DOHH2 (cell line): ENCODE data around the gene LSP1.

Experiments
- H3F3A ChIP-seq: fragments of 200-600 bp; sonication (generic), shearing (Covaris generic); 2 replicates; pipeline ENCODE4 v1.6.0; 2016; ENCODE audit warnings: antibody characterized with exemption, mild to moderate bottlenecking; ENCODE audit not compliant: control insufficient read depth, insufficient read depth
- H3K27ac ChIP-seq: fragments of 200-600 bp; sonication (generic); 2 replicates; pipeline ENCODE4 v1.5.1; 2014; ENCODE audit warnings: low read depth, mild to moderate bottlenecking, low read length, moderate library complexity
- H3K27me3 ChIP-seq: fragments of 200-600 bp; sonication (generic); 2 replicates; pipeline ENCODE4 v1.6.1; 2014; ENCODE audit warnings: mild to moderate bottlenecking, low read length, mixed read lengths; ENCODE audit not compliant: control insufficient read depth
- H3K36me3 ChIP-seq: fragments of 200-600 bp; sonication (generic); 2 replicates; pipeline ENCODE4 v1.6.1; 2014; ENCODE audit warnings: mild to moderate bottlenecking, low read length, moderate library complexity, mixed read lengths; ENCODE audit not compliant: control insufficient read depth
- H3K4me1 ChIP-seq: fragments of 200-600 bp; sonication (generic); 2 replicates; pipeline ENCODE4 v1.6.1; 2014; ENCODE audit warnings: mild to moderate bottlenecking, low read length, mixed read lengths; ENCODE audit not compliant: control insufficient read depth
- H3K4me2 ChIP-seq: fragments of 200-600 bp; sonication (generic); 2 replicates; pipeline ENCODE4 v1.6.0; 2014; ENCODE audit warnings: mild to moderate bottlenecking, low read length, moderate library complexity
- H3K4me3 ChIP-seq: fragments of 200-600 bp; sonication (generic); 2 replicates; pipeline ENCODE4 v1.5.1; 2014; ENCODE audit warnings: mild to moderate bottlenecking, low read length, mixed read lengths
- H3K79me2 ChIP-seq: fragments of 200-600 bp; sonication (generic); 2 replicates; pipeline ENCODE4 v1.6.1; 2014; ENCODE audit warnings: mild to moderate bottlenecking, low read length, mixed read lengths; ENCODE audit not compliant: control insufficient read depth
- H3K9me2 ChIP-seq: fragments of 200-600 bp; sonication (generic); replicated peaks from 2 replicates; pipeline ENCODE4 v1.6.1; 2014; ENCODE audit warnings: mild to moderate bottlenecking, low read length, mixed read lengths; ENCODE audit not compliant: control insufficient read depth
- H3K9me3 ChIP-seq: fragments of 200-600 bp; sonication (generic); 2 replicates; pipeline ENCODE4 v1.6.1; 2014; ENCODE audit warnings: antibody characterized with exemption, low read length, mixed read lengths; ENCODE audit not compliant: control insufficient read depth, insufficient read depth
- H4K20me1 ChIP-seq: fragments of 200-600 bp; sonication (generic); 2 replicates; pipeline ENCODE4 v1.6.0; 2014; ENCODE audit warnings: low read depth, mild to moderate bottlenecking, antibody characterized with exemption, low read length, moderate library complexity; ENCODE audit not compliant: control insufficient read depth, insufficient read depth
- EZH2phosphoT487 ChIP-seq: fragments of 200-600 bp; sonication (generic); IDR thresholded peaks from 2 replicates; pipeline ENCODE4 v1.6.1; 2017; ENCODE audit warnings: borderline replicate concordance, mild to moderate bottlenecking, antibody characterized with exemption, low read length, moderate library complexity, mixed read lengths
- TF ChIP-seq, protein P1 (sequence below): fragments of 200-600 bp; sonication (generic); IDR thresholded peaks from one replicate; pipeline ENCODE4 v1.5.1; 2014; ENCODE audit warnings: antibody characterized with exemption, mild to moderate bottlenecking, low read depth, low read length; ENCODE audit not compliant: poor library complexity, severe bottlenecking

LSP1 gene

DNA sequence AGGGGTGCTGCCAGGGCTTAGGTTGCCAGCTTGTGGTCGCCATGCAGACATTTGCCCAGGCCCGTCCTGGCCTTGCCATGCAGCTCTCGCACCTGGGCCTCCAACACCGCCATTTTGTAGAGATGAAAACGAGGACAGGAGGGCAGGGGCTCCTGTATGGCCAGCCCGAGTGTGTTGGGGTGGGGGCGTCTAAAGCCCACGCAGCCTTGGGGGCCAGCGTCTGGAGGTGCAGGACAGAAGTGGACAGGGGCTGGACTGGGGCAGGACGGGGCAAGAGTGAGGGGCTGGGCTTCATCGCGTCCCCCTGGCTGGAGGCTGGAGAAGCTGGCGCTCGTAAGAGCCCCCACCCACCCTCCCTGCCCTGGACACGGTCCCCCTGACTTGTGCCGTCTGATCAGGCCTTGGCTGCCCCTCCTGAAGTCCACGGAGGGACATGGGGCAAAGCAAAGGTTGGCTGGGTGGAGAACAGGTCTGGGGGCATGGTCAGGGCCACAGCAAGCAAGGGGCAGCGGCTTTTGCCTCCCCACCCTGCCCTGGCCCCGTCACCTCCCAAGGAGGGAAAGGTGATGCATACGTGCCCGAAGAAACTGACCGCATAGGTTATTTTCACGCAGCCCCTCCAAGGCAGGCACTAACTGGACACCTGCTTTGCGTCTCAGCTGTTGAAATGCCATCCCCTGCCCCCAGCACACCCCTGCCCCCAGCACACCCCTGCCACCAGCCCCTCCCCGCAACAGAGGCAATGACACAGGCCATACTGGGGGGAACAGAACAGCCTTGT lies 67.4 kb downstream of the LSP1 start:
- H3K36me3 ChIP-seq: no peaks in the 10 kb centered on the region

GRCh38 chr11:1920909-1921573 lies 68.2 kb downstream of the LSP1 start:
- Histone ChIP-seq H3K4me1 (no peaks in the 10 kb centered on the region), H3K36me3 (no peaks in the 10 kb centered on the region), H3K79me2 (no peaks in the 10 kb centered on the region), H3K27me3 (no peaks in the 10 kb centered on the region), H3K4me3 (no peak overlapping the region), H3K4me2 (no peak overlapping the region), H3K9me2 (no peaks in the 10 kb centered on the region), H3K27ac (no peak overlapping the region), H3K9me3 (no peaks in the 10 kb centered on the region), H4K20me1 (no peaks in the 10 kb centered on the region), H3F3A (no peaks in the 10 kb centered on the region)
- TF ChIP-seq EZH2phosphoT487: no peak
- TF ChIP-seq, protein P1, sequence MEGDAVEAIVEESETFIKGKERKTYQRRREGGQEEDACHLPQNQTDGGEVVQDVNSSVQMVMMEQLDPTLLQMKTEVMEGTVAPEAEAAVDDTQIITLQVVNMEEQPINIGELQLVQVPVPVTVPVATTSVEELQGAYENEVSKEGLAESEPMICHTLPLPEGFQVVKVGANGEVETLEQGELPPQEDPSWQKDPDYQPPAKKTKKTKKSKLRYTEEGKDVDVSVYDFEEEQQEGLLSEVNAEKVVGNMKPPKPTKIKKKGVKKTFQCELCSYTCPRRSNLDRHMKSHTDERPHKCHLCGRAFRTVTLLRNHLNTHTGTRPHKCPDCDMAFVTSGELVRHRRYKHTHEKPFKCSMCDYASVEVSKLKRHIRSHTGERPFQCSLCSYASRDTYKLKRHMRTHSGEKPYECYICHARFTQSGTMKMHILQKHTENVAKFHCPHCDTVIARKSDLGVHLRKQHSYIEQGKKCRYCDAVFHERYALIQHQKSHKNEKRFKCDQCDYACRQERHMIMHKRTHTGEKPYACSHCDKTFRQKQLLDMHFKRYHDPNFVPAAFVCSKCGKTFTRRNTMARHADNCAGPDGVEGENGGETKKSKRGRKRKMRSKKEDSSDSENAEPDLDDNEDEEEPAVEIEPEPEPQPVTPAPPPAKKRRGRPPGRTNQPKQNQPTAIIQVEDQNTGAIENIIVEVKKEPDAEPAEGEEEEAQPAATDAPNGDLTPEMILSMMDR: no peak

More for the DNA sequence above, 67.4 kb downstream of the LSP1 start:
- H3K27me3 ChIP-seq: no peaks in the 10 kb centered on the region
- no peaks in the 10 kb centered on the region for H3K79me2 ChIP-seq
- TF ChIP-seq, protein P1: no peak
- no peak for TF ChIP-seq EZH2phosphoT487
- H3K9me3 ChIP-seq: no peaks in the 10 kb centered on the region
- no peaks in the 10 kb centered on the region for H3F3A ChIP-seq
- no peaks in the 10 kb centered on the region for H3K4me1 ChIP-seq
- no peak overlapping the region for H3K27ac ChIP-seq
- H3K4me3 ChIP-seq: no peak overlapping the region
- no peaks in the 10 kb centered on the region for H3K9me2 ChIP-seq
- no peaks in the 10 kb centered on the region for H4K20me1 ChIP-seq
- no peak overlapping the region for H3K4me2 ChIP-seq

DNA sequence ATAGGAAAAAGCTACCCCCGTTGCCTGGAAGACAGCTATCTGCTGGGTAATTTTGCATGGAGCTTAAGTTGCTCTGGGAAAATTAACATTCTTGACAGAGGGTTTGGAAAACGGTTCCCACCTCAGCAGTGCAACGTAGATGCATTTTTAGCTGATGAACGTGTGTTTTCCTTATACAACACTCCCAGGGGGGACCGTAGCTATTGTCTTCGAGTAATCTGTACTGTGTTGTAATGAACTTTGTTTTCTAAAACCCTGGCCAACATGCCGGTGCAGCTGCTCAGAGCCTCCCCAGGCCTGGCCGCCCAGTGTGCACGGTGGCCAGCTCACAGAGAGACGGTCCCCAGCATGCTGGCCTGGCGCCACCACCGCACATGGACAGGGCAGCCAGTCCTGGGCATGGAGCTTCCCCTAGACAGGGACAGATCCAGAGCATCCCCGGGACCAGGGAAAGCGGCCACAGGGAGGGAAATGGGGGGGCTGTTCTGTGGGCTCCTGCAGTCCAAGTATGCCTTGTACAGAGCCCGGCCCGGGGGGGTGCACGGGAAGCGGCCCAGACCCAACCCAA lies 68.8 kb downstream of the LSP1 start:
- H3K79me2 ChIP-seq: no peaks in the 10 kb centered on the region
- H3K27me3 ChIP-seq: no peaks in the 10 kb centered on the region
- no peaks in the 10 kb centered on the region for H3K36me3 ChIP-seq
- TF ChIP-seq, protein P1: no peak
- TF ChIP-seq EZH2phosphoT487: no peak
- no peaks in the 10 kb centered on the region for H3K9me2 ChIP-seq
- H4K20me1 ChIP-seq: no peaks in the 10 kb centered on the region
- H3F3A ChIP-seq: no peaks in the 10 kb centered on the region
- no peak overlapping the region for H3K27ac ChIP-seq
- H3K4me2 ChIP-seq: no peak overlapping the region
- no peaks in the 10 kb centered on the region for H3K4me1 ChIP-seq
- H3K4me3 ChIP-seq: no peak overlapping the region
- no peaks in the 10 kb centered on the region for H3K9me3 ChIP-seq
